T47D (cell line): ENCODE results near the gene DLL1.
"Not testable (repeated sequence)": the region's sequence is repeated elsewhere in the genome, so short reads cannot be mapped to it uniquely, and the experiment has no call there.

Source experiments
- DNase-seq, 2 experiments: peaks; one replicate each; pipeline versions ENCODE4 v3.0.0 to v3.0.0-alpha.2; 2011 to 2012; ENCODE audit warnings: low read depth in 1 of 2, low spot score in 1 of 2
- JUND ChIP-seq: IDR thresholded peaks from 2 replicates; pipeline ENCODE4 v1.6.1; 2012; ENCODE audit warnings: low read depth
- in situ Hi-C: cut with HindIII; loops from 2 replicates; pipeline ENCODE4 v1.10.0; 2016; ENCODE audit warnings: low sequenced_read_pairs, low pct_unique_long_range_greater_than_20kb

Gene DLL1

DNA sequence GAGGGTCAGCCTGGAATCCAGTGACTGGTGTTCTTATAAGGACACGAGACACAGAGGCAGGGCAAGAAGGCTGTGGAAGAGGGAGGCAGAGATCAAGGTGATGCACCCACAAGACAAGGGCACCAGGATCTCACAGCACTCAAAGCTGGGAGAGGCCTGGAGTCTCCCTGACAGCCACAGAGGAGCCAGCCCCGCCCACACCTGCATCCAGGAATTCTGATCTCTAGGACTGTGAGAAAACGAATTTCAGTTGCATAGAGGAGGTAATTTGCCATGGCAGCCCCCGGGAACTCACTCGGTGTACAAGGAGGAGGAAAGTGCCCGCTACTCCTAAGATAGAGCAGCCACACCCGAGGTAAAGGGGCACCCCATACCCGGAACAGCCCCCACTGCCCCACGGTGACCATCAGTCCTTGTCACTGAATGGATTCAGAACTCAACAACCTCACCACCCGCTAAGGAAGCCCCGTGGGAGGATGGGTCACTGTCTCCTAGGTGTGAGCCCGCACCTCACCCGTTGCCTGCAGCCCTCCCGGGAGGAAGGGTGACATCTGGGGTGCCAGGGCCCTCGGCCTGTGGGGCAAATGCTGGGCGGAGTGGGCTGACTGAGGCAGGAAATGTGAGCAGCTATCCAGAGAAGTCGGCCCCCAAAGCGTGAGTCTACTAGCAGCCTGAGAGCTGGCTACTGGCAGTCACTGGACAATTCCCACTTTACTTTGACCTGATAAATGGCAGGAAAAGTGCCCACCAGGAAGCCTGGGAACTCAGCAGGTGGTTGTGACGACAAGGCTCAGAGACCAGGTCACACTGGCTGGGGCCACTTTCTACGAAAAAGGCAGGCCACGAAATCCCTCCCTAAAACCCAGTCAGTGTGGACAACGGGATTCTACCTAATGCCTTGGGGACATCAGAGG is 22.4 kb downstream of the DLL1 start:
- TF ChIP-seq JUND, result no peak
- in situ Hi-C loops, result no loop called here
- DNase-seq, result no peak

- no peak for DNase-seq
- TF ChIP-seq JUND, result no peak
- in situ Hi-C loops, result no loop called here
Observed at GRCh38 chr6:170267688-170268087, 23.2 kb downstream of the DLL1 start.

GRCh38 chr6:170266061-170266825 is 24.6 kb downstream of the DLL1 start:
- DNase-seq, result no peak
- in situ Hi-C loops, result no loop called here
- no peak for TF ChIP-seq JUND

- no peak for TF ChIP-seq JUND
- DNase-seq, result no peak
- in situ Hi-C loops, result no loop called here
Observed at GRCh38 chr6:170265655-170266054, 25.2 kb downstream of the DLL1 start.

GRCh38 chr6:170264644-170265043 is 26.2 kb downstream of the DLL1 start:
- DNase-seq, in situ Hi-C loops: not testable (repeated sequence)

GRCh38 chr6:170264086-170264485 is 26.8 kb downstream of the DLL1 start:
- in situ Hi-C loops, result no loop called here

DNA sequence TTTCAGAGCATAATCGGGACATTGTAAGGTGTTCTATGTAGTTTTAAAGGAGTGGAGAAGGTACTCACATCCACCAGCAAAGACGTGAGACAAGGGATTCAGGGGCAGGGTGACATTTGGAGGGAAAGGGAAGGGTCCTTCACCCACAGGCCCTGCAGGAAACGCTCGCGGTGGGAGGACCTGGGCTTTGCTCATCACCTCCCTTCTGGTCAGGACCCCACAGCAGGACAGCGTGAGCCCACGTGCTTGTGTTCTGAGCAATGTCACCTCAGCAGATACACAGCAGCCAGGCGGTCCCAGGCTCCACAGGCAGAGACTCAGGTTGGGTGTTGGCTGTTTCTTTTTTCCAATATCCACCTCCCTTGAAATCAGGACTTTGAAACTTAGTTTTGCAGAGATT is 27.5 kb downstream of the DLL1 start:
- DNase-seq, result no peak

More at GRCh38 chr6:170264086-170264485, 26.8 kb downstream of the DLL1 start:
- DNase-seq, result no peak
- no peak for TF ChIP-seq JUND

GRCh38 chr6:170262489-170263088 is 28.3 kb downstream of the DLL1 start:
- no peak for TF ChIP-seq JUND
- no peak for DNase-seq
- in situ Hi-C loops, result no loop called here

More for the DNA sequence above, 27.5 kb downstream of the DLL1 start:
- in situ Hi-C loops, result no loop called here
- TF ChIP-seq JUND, result no peak

DNA sequence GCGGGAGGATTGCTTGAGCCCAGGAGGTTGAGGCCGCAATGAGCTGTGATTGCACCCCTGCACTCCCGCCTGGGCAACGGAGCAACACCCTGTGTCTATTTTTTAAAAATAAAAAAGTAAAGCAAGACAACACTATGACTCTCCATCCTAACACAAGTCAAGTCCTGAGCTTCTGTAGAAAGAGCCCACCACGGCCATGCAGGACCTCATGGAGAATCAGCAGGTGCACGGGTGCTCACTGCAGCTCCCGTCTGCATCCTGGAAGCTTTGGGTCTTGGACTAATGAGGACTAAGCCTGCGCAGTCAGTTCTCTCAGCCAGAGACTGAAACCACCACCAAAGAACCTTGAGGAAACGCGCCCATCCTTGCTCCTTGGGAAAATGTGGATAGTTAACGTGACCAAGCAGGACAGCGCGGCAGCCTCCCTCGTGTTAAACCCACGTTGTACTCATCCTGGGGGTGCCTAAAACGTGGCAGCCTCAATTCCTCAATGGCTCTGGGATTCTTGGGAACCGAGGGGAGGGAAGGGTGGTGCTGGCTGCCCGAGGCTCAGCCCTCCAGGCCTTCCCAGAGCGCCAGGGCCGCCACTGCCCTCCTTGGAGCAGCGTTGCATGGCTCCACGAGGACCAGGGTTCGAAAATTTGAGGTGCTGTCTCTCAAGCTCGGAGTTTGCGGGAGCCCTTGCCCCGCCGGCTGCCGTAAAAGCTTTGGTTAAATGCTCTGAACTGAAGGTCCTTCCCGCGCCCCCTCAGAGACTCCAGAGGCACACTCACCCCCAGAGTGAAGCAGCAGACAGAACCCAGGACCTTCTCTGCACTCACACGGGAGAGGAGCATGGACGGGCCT is 29.0 kb downstream of the DLL1 start:
- in situ Hi-C loops, result no loop called here
- no peak for DNase-seq
- no peak for TF ChIP-seq JUND

- no peak for DNase-seq
- in situ Hi-C loops, result no loop called here
- TF ChIP-seq JUND, result no peak
Observed at GRCh38 chr6:170260686-170261085, 30.2 kb downstream of the DLL1 start.

DNA sequence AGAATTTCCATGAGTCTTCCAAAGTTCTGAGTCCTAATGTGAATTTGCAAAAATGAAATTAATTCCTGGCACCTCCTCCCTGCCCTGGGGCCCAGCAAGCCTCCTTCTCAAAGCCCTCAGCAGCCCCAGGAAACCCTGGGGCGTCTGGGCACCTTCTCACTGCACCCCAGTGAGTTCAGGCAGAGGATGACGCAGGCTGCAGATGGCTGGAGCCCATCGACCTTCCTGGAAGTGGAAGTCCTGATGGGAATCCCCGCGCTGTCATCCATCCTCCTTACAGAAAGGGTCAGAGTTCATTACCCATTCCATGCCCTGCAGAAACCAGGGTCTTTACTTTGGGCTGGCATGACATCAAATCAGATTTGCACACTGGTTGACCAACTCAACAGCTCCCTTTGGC is 31.6 kb downstream of the DLL1 start:
- in situ Hi-C loops, result no loop called here
- no peak for DNase-seq
- no peak for TF ChIP-seq JUND

DNA sequence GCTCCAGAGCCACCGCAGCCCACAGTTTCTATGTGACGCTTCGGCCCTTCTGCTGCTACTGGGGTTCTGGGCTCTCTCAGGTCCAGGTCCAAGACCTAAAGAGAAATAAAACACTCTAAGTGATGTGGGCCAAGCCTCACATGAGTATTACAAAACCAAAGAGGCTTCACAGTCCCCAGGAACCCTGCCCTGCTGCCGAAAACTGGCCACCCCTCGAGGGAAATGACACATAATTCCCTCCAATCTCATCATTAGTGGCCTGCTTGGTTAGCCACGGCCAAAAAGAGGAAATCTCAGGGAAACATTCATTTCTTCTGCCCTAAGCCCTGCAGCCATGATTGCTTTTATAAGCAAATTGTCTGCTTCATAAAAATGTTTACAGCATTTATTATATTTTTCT is 32.5 kb downstream of the DLL1 start:
- no peak for TF ChIP-seq JUND
- no peak for DNase-seq
- in situ Hi-C loops, result no loop called here

DNA sequence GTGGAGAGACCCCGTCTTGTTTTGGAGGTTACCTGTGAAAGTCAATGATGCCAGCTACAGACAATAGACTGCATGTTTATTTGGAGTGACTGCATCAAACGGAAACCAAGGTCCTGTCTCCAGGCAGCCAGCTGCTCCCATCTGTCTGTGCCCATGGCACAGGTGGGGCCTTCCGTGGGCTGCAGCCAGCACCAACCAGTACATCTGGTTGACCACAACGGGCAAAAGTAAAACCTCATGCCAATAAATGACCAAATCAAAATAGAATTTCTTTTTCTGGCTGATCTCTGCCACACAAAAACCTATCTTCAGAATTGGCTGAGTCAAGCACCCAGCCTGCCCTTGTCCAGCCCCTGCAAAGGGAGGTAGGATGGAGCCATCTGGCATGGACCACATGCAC is 33.5 kb downstream of the DLL1 start:
- no peak for TF ChIP-seq JUND
- no peak for DNase-seq
- in situ Hi-C loops, result no loop called here
